Neural progenitor cell (in vitro differentiated cells): ENCODE measurements around the gene HEMK1. TPM values are rescaled to one million over a fixed set of nuclear protein-coding genes. Genes with fewer than 3 reads are reported as not detected.

ENCODE experiments used
- DNase-seq: peaks from one replicate; pipeline ENCODE4 v3.0.0-alpha.2; 2016; ENCODE audit warnings: low spot score
- H2AFZ ChIP-seq: fragments of 200-600 bp; sonication (generic); replicated peaks from 2 replicates; pipeline ENCODE4 v1.6.1; 2016; ENCODE audit warnings: antibody characterized with exemption
- H3F3A ChIP-seq: fragments of 200-600 bp; sonication (generic); 2 replicates; pipeline ENCODE4 v1.6.1; 2016; ENCODE audit warnings: antibody characterized with exemption, low read depth
- H3K27ac ChIP-seq: fragments of 200-600 bp; sonication (generic); 2 replicates; pipeline ENCODE4 v1.5.1; 2016; ENCODE audit warnings: mild to moderate bottlenecking
- H3K27me3 ChIP-seq: fragments of 200-600 bp; sonication (generic); 2 replicates; pipeline ENCODE4 v1.6.1; 2016; ENCODE audit warnings: mild to moderate bottlenecking, moderate library complexity
- H3K36me3 ChIP-seq: fragments of 200-600 bp; sonication (generic); 2 replicates; pipeline ENCODE4 v1.5.1; 2016
- H3K4me1 ChIP-seq: fragments of 200-600 bp; sonication (generic); 2 replicates; pipeline ENCODE4 v1.6.1; 2016; ENCODE audit warnings: mixed run types
- H3K4me2 ChIP-seq: fragments of 200-600 bp; sonication (generic); 2 replicates; pipeline ENCODE4 v1.6.1; 2016
- H3K4me3 ChIP-seq: fragments of 200-600 bp; sonication (generic); 2 replicates; pipeline ENCODE4 v1.5.1; 2016
- H3K79me2 ChIP-seq: fragments of 200-600 bp; sonication (generic); 2 replicates; pipeline ENCODE4 v1.6.1; 2016; ENCODE audit warnings: low read depth
- H3K9ac ChIP-seq: fragments of 200-600 bp; sonication (generic); 2 replicates; pipeline ENCODE4 v1.6.1; 2016
- H3K9me3 ChIP-seq: fragments of 200-600 bp; sonication (generic); 2 replicates; pipeline ENCODE4 v1.5.1; 2016; ENCODE audit warnings: low read depth
- H4K20me1 ChIP-seq: fragments of 200-600 bp; sonication (generic); 2 replicates; pipeline ENCODE4 v1.6.1; 2016; ENCODE audit warnings: low read depth
- H3K27ac Mint-ChIP-seq: 3 replicates; pipeline ENCODE4 v1.8.0; 2021; ENCODE audit warnings: mixed read lengths
- H3K27me3 Mint-ChIP-seq: 2 replicates; pipeline ENCODE4 v1.8.0; 2022; ENCODE audit warnings: low read depth, mild to moderate bottlenecking, inconsistent platforms, moderate library complexity, mixed read lengths; ENCODE audit not compliant: insufficient read depth
- H3K36me3 Mint-ChIP-seq: 3 replicates; pipeline ENCODE4 v1.8.0; 2021; ENCODE audit warnings: mixed read lengths
- H3K4me1 Mint-ChIP-seq: 3 replicates; pipeline ENCODE4 v1.8.0; 2021; ENCODE audit warnings: mixed read lengths
- H3K4me3 Mint-ChIP-seq: 3 replicates; pipeline ENCODE4 v1.8.0; 2021; ENCODE audit warnings: mild to moderate bottlenecking, moderate library complexity, mixed read lengths
- H3K9me3 Mint-ChIP-seq: 3 replicates; pipeline ENCODE4 v1.8.0; 2020; ENCODE audit warnings: mixed read lengths
- CTCF ChIP-seq: fragments of 200-600 bp; sonication (generic); IDR thresholded peaks from 2 replicates; pipeline ENCODE4 v1.5.1; 2017; ENCODE audit warnings: antibody characterized with exemption, mild to moderate bottlenecking
- EZH2 ChIP-seq: fragments of 200-600 bp; sonication (generic); IDR thresholded peaks from 2 replicates; pipeline ENCODE4 v1.6.1; 2017; ENCODE audit warnings: antibody characterized with exemption, mild to moderate bottlenecking, moderate library complexity
- EZH2phosphoT487 ChIP-seq: fragments of 200-600 bp; sonication (generic); IDR thresholded peaks from 2 replicates; pipeline ENCODE4 v1.6.1; 2017; ENCODE audit warnings: antibody characterized with exemption
- total RNA-seq: library from RNA; depleted of rRNA; stranded (reverse); fragments of >200 nt; gene quantifications from 2 replicates; pipeline ENCODE4 v1.2.3, GENCODE V29; 2015; ENCODE audit warnings: low replicate concordance

HEMK1 gene
- total RNA-seq, 1 donor from 2014 or later: 9.3 TPM

GRCh38 chr3:50615190-50615589 is 45.9 kb downstream of the HEMK1 start:
- DNase-seq: no peak
- Histone ChIP-seq H3K4me3 (no peak overlapping the region), H3K79me2 (peaks cover 19% of the 10 kb centered on the region), H2AFZ (no peak overlapping the region), H3K4me1 (peaks cover 28% of the 10 kb centered on the region), H4K20me1 (peaks cover 4% of the 10 kb centered on the region), H3K4me2 (no peak overlapping the region), H3K9me3 (no peaks in the 10 kb centered on the region), H3F3A (peaks cover 34% of the 10 kb centered on the region), H3K9ac (no peak overlapping the region), H3K27me3 (peaks cover 42% of the 10 kb centered on the region), H3K27ac (no peak overlapping the region), H3K36me3 (no peaks in the 10 kb centered on the region)
- TF ChIP-seq EZH2phosphoT487: no peak
- TF ChIP-seq EZH2: no peak
- no peak for TF ChIP-seq CTCF
- Mint-ChIP-seq H3K4me3 (peak overlapping the region; percentile 30), H3K9me3 (no peaks in the 10 kb centered on the region), H3K27ac (no peak overlapping the region), H3K27me3 (peaks cover 32% of the 10 kb centered on the region), H3K4me1 (peaks cover 50% of the 10 kb centered on the region), H3K36me3 (peaks cover under 1% of the 10 kb centered on the region)

GRCh38 chr3:50616003-50616769 is 46.9 kb downstream of the HEMK1 start:
- H2AFZ ChIP-seq: peak overlapping the region; percentile 66
- H3K27ac ChIP-seq: no peak overlapping the region
- TF ChIP-seq CTCF (peak; percentile 96), EZH2 (no peak)

DNA sequence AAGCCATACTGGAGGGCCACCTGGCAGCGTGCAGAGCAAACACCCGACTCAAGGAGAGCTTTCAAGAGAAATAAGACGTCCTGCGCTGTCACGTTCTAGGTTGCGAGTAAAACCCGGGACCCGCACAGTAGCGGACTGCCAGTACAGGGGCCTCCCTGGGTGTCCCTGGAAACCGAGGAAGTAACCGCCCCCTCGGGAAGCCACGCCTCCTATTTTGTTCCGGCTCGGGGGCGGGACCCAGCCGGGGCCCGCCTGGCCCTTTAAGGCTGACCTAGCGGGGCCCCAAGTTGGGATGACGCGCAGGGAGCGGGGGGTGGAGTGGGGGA is 47.4 kb downstream of the HEMK1 start:
- Histone ChIP-seq H3K9ac (no peak overlapping the region), H3K4me1 (peaks cover 22% of the 10 kb centered on the region), H3K27me3 (peaks cover 30% of the 10 kb centered on the region), H3F3A (peaks cover 24% of the 10 kb centered on the region), H2AFZ (peak overlapping the region; percentile 66), H3K9me3 (no peaks in the 10 kb centered on the region), H4K20me1 (peaks cover 4% of the 10 kb centered on the region), H3K27ac (no peak overlapping the region), H3K79me2 (peaks cover 19% of the 10 kb centered on the region), H3K4me3 (peak overlapping the region; percentile 66), H3K4me2 (peak overlapping the region; percentile 98), H3K36me3 (no peaks in the 10 kb centered on the region)
- Mint-ChIP-seq H3K36me3 (peaks cover 6% of the 10 kb centered on the region), H3K4me3 (peak overlapping the region; percentile 85), H3K4me1 (peaks cover 47% of the 10 kb centered on the region), H3K27me3 (peaks cover 30% of the 10 kb centered on the region), H3K9me3 (no peaks in the 10 kb centered on the region), H3K27ac (peak overlapping the region; percentile 93)
- TF ChIP-seq EZH2phosphoT487 (no peak), EZH2 (no peak), CTCF (no peak)
- DNase-seq: peak; percentile 96

More at GRCh38 chr3:50616003-50616769, 46.9 kb downstream of the HEMK1 start:
- Histone ChIP-seq H3K4me1 (peaks cover 22% of the 10 kb centered on the region), H3K4me3 (peak overlapping the region; percentile 66), H3K9ac (no peak overlapping the region), H3K79me2 (peaks cover 19% of the 10 kb centered on the region), H4K20me1 (peaks cover 4% of the 10 kb centered on the region), H3K4me2 (peak overlapping the region; percentile 98), H3K36me3 (no peaks in the 10 kb centered on the region), H3K9me3 (no peaks in the 10 kb centered on the region), H3F3A (peaks cover 29% of the 10 kb centered on the region), H3K27me3 (peaks cover 32% of the 10 kb centered on the region)
- peaks cover 6% of the 10 kb centered on the region for H3K36me3 Mint-ChIP-seq
- DNase-seq: peak; percentile 94
- peak overlapping the region; percentile 85 for H3K4me3 Mint-ChIP-seq
- no peaks in the 10 kb centered on the region for H3K9me3 Mint-ChIP-seq
- H3K27me3 Mint-ChIP-seq: peaks cover 32% of the 10 kb centered on the region
- H3K4me1 Mint-ChIP-seq: peaks cover 47% of the 10 kb centered on the region
- peak overlapping the region; percentile 93 for H3K27ac Mint-ChIP-seq
